NCI-H2081 treated with DMSO at 0.1 percent for 48 hours (cell line): ENCODE results near the gene TMIGD2.
"Not testable (repeated sequence)": the region's sequence is repeated elsewhere in the genome, so short reads cannot be mapped to it uniquely, and the experiment has no call there.

Experiments
- DNase-seq: peaks from one replicate; lab custom pipeline; 2025; lab: John Stamatoyannopoulos, UW

TMIGD2 gene

GRCh38 chr19:4295972-4296771 is 6.0 kb downstream of the TMIGD2 start:
- DNase-seq: peak; percentile 43

GRCh38 chr19:4294389-4294788 is 7.8 kb downstream of the TMIGD2 start:
- DNase-seq: no peak

GRCh38 chr19:4292515-4292914 is 9.7 kb downstream of the TMIGD2 start:
- no peak for DNase-seq

- DNase-seq: no peak
Observed at GRCh38 chr19:4291184-4291732, 10.9 kb downstream of the TMIGD2 start.

- no peak for DNase-seq
Observed at GRCh38 chr19:4288091-4288777, 14.0 kb downstream of the TMIGD2 start.

GRCh38 chr19:4286141-4286540 is 16.0 kb downstream of the TMIGD2 start:
- DNase-seq: not testable (repeated sequence)

- no peak for DNase-seq
Observed at GRCh38 chr19:4284974-4285373, 17.2 kb downstream of the TMIGD2 start.

- no peak for DNase-seq
Observed at GRCh38 chr19:4284176-4284958, 17.8 kb downstream of the TMIGD2 start.

GRCh38 chr19:4279530-4280422 is 22.4 kb downstream of the TMIGD2 start:
- DNase-seq: no peak

GRCh38 chr19:4279267-4279529 is 23.0 kb downstream of the TMIGD2 start:
- no peak for DNase-seq

GRCh38 chr19:4278419-4279266 is 23.5 kb downstream of the TMIGD2 start, which contains the start of gene SHD:
Gene SHD, plus strand, starts transcription at chr19:4279266. Its CDS starts 798 bp downstream, at chr19:4280064.
- no peak for DNase-seq

- DNase-seq: no peak
Observed at GRCh38 chr19:4278010-4278409, 24.2 kb downstream of the TMIGD2 start.

GRCh38 chr19:4277191-4277696 is 24.9 kb downstream of the TMIGD2 start:
- DNase-seq: no peak

- not testable (repeated sequence) for DNase-seq
Observed at GRCh38 chr19:4274321-4274686, 27.9 kb downstream of the TMIGD2 start.

GRCh38 chr19:4272894-4273293 is 29.3 kb downstream of the TMIGD2 start:
- DNase-seq: no peak

- no peak for DNase-seq
Observed at GRCh38 chr19:4268816-4269430, 33.3 kb downstream of the TMIGD2 start.

- no peak for DNase-seq
Observed at GRCh38 chr19:4267901-4268815, 34.0 kb downstream of the TMIGD2 start.

GRCh38 chr19:4267101-4267900 is 34.9 kb downstream of the TMIGD2 start:
- DNase-seq: no peak
